A549 (cell line): Measurements from ENCODE around the gene TAGAP.

Experiments used
- CEBPB ChIP-seq, 2 experiments: fragments of >200 bp in 1 of 2; sonication (Bioruptor Twin) in 1 of 2; formaldehyde crosslinking in 1 of 2; IDR thresholded peaks; 2 replicates each; pipeline ENCODE4 v1.6.1; 2012 to 2016
- CTCF ChIP-seq: fragments of >200 bp; sonication (Bioruptor Twin); formaldehyde crosslinking; IDR thresholded peaks from 3 replicates; pipeline ENCODE4 v1.5.1; 2016
- EP300 ChIP-seq, 2 experiments: fragments of >200 bp; sonication (Bioruptor Twin); formaldehyde crosslinking; IDR thresholded peaks; 2 replicates in 1 of 2; 3 replicates in 1 of 2; pipeline ENCODE4 v1.6.1; 2016 to 2017
- ESRRA ChIP-seq: fragments of 150-350 bp; IDR thresholded peaks from 2 replicates; pipeline ENCODE4 v1.6.1; 2014; ENCODE audit warnings: mild to moderate bottlenecking, low read length, borderline replicate concordance
- POLR2A ChIP-seq: IDR thresholded peaks from 2 replicates; pipeline ENCODE4 v1.6.1; 2012; ENCODE audit warnings: mild to moderate bottlenecking, low read length
- TF ChIP-seq, protein P1 (sequence below): fragments of 450-650 bp; IDR thresholded peaks from 2 replicates; pipeline ENCODE4 v1.6.1; 2014; ENCODE audit warnings: antibody characterized with exemption

- TF ChIP-seq POLR2A (no peak), CEBPB (IDR thresholded peaks at IDR 0.05) (no peak), ESRRA (no peak), CTCF (no peak), EP300 (IDR thresholded peaks at IDR 0.05) (no peak)
- TF ChIP-seq, protein P1, sequence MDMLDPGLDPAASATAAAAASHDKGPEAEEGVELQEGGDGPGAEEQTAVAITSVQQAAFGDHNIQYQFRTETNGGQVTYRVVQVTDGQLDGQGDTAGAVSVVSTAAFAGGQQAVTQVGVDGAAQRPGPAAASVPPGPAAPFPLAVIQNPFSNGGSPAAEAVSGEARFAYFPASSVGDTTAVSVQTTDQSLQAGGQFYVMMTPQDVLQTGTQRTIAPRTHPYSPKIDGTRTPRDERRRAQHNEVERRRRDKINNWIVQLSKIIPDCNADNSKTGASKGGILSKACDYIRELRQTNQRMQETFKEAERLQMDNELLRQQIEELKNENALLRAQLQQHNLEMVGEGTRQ = no peak
Observed at GRCh38 chr6:159043251-159043650, 1.5 kb downstream of the TAGAP start.
